Midbrain (tissue), 1 donor: Measurements from ENCODE around the gene CHST1.

Experiments
- DNase-seq: peaks from one replicate; lab custom pipeline; 2025; lab: John Stamatoyannopoulos, UW

Gene CHST1

DNA sequence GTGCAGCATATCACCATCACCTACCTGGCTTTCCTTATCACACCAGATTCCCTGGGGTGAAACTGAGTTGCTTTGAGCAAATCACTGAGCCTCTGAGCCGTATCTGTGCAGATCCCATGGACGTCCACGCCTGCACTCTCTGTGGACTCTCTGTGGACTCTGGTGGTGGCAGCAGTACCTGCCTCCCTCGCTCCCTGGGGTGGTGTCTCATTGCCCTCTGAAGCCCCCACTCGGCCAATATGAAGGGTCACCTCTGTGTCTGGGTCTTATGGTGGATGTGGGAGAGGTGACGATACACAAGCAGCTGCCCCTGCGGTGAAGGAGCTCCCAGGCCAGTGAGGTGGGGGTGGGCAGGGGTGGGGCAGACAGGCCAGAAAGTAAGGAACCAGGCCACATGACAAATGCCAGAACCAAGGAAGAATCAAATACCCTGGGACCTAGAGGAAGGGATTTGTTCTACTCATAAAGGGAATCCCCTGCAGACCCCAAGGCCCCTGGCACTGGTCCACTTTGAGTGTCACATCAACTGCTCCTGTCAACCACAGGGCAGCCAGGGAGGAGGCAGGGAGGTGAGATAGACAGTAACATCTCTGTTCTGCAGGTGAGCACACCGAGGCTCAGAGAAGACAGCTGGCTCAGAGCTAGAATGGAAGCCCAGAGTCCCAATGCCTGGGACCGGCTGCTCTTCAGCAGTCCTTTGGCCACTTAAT, 9.2 kb upstream of the CHST1 start:
- DNase-seq, result no peak

DNA sequence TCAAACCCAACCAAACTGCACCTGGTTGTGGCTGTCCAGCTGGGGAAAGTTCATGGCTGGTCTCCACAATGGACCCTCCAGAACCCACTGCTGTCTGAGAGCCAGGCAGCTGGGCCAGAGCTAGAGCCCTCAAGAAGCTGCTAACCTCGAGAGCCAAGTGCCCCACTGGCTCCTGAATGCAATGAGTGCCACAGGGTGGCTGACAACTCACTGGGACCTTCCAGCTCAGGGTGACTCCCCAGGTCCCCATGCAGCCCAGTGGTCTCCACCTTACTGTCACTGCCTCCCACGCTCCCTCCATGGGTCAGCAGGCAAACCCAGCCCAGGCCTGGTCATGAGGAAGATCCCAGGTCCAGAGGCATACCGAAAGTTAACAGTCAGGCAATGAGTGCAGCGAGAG, 8.0 kb upstream of the CHST1 start:
- no peak for DNase-seq

DNA sequence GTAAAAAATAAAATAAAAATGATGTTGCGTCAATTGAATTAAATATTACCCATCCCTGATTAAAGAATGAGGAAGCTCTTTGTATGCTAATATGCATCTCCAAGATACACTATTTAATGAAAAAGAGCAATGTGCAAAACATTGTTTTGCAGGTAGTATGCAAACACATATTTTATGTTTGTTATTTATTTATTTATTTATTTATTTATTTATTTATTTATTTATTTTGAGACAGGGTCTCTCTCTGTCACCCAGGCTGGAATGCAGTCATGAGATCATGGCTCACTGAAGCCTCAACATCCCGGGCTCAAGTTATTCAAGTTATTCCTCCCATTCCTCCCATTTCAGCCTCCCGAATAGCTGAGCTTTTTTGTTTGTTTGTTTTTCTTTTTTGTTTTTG, 7.2 kb upstream of the CHST1 start:
- DNase-seq, result no peak

DNA sequence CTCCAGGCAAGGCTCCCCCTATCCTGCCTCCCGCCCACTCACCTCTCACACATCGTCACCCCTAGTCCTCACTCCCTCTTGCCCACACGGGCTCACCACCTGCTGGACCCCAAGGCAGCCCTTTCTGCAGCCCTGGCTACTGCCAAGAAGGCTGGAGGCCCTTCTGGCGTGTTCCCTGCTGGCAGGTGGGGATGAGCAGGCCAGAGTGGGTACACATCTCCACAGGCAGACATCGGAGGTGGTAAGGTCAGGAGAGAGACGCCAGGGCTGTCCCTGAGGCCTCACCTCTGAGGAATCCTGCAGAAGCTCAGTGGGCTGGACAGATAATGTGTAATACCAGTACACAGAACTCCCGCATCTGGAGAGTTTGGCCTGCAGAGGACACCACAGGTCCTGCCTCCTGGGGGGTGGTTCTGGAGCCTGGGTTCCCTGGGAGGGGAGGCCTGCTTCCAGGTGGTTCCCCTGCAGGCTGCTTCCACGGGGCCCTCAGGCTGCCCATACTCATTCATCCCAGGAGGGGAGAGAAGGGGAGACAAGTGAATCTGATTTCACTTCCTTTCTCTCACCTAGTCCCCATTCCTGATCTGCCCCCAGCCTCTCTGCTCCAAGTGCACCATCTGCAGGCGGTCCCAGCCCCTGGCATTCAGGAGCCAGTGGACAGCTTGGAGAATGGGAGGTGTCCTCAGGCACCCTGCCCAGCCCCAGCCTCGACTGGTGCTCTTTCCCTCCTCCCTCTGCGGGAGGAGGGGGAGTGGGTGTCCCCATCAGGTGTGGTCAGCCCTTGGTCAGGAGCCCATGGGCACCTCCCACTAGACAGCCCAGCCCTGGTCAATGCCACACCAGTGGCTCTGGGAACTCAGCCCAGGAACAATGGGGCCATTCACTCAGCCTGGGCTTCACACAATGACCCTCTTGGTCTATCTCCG, 6.1 kb upstream of the CHST1 start:
- DNase-seq, result peak; percentile 89

DNA sequence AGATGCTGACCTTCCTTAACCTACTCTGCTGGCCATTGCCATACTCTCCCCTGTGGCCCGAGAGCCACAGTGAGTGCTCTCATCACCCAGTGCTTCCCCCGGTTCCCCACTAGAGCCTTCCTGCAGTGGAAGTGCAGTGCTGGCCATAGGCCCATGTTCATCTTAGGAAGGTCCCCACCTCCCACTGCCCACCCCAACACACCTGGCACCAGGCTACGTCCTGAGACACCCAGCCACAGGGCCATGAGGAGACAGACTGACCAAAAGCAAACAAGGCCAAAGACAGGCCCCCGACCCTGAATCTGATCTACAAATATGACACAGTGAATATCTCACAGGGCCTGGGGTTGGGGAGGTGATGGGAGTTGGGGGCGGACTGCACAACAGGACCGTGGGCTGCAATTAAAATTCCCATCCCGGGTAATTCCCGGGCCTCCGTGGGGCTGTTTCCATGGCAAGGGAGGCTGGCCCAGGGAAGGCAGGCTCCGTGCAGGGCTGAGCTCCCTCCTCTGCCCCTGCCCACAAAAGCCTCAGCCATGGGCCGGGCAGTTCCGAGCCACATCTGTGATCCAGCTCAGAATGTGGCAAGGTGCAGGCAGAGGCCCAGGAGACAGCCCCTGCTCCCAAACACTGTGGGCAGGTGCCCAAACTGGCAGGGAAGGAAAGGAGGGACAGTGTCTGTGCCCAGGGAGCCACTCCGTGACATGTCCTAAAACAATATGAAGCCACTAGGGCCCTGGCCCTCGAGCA, 5.1 kb upstream of the CHST1 start:
- no peak for DNase-seq

DNA sequence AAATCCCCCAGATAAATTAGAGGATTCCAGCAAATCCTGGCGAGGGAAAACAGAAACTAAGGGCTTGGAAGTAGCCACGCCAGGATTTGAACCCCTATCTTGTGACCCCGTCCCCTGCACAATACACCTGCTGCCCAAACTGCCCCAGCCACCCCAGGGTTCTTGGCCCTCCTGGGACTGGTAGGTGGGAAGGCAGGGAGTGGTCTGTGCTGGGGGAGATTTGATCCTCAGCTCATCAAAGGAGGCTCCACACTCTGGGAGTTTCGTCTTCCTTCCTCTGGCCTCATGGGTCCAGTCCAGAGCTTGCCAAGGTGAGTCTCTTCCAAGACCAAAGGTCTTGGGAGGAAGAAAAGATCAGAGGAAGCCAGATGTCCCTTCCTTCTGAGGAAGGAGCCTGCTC, 4.5 kb upstream of the CHST1 start:
- DNase-seq, result no peak

DNA sequence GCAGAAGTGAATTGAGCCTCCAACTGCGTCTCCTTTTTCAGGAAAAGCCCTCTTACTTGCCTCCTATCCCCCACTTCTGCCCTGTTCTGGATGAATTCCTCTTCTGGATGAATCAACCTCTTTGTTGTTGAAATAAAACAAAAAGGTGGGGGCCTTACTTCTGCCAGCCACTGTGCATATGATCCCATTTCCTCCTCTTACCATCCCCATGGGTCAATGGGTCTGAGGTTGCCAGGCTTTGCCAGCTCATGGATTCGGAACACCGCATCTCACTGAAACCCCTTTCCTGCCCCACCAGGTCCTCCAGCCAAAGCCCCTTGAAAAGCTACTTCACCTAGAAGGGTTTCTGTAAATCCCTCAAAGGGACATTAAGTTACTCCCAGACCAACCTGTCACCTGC, 3.7 kb upstream of the CHST1 start:
- DNase-seq, result no peak

DNA sequence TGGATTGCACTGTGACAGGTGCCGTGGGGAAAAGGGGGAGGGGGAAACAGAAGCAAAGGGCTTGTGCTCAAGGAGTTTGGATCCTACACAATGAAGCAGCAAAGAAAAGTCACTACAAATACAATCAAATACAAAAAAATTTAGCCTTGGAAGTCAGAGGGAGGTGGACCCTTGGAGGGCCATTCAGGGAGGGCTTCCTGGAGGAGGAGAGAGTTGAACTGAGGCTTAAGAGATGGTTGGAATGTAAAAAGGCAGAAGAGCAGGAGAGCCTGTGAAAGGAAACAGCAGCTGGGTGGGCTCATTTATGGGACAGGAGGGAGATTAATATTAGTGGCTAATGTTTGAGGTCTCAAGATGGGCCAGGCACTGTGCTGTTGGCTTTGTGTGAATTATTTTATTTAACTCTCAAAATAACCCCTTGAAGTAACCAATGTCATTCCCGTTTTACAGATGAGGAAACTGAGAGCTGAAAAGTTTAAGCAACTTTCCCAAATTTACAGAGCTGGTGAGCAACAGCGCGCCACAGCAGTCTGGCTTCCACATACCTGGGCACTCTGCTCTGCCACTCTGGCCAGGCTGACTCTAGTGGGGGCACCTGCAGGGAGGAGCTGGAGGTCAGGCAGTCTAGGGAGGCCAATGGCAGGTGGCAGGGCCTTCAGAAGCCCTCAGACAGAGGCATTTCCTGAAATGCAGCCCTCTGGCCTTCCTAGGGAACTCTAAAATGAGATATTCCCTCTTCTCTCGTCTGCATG, 2.7 kb upstream of the CHST1 start:
- no peak for DNase-seq

DNA sequence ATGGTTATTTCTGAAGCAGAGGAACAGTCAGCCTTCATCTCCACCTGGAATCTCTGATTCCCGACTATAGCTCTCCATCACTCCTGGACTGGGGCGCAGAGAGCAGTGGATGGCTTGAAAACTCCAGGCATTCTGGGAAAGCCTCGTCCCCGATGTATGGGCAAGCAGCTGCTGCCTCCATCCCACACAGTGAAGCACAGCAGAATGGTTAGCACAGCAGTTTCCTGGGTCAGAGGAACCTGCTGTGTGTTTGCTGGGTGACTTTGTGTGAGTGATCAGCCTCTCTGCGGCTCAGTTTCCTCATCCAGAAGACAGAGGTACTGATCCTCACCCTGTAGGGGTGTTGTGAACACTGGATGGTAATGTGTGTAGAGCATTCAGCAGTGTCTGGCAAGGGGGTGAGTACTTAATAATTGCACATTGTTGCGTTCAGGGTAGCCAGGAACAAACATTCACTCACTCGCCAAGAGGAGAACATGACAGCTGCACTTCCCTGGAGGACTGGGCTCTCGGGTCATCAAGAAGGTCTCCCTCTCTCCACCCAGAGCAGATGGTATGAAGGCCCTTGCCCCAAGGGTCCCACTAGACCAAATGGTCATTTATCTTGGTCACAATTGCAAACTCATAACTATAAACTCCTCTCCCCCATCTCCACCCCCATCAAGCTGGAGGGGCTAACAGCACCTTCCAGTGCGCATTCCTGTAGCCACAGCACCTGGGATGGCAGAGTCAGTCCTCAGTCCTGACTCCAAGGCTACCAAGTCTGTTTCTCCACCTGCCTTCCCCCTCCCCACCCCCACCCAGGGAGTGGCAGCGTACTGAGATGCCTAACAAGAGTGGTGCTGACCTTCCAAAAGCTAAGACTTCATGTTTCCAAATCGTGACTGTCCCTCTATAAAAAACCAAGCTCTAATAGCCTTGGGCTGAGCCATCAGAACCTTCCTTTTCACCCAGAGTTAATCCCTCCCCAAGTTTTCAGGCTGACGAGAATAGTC, 1.5 kb upstream of the CHST1 start:
- DNase-seq, result no peak

DNA sequence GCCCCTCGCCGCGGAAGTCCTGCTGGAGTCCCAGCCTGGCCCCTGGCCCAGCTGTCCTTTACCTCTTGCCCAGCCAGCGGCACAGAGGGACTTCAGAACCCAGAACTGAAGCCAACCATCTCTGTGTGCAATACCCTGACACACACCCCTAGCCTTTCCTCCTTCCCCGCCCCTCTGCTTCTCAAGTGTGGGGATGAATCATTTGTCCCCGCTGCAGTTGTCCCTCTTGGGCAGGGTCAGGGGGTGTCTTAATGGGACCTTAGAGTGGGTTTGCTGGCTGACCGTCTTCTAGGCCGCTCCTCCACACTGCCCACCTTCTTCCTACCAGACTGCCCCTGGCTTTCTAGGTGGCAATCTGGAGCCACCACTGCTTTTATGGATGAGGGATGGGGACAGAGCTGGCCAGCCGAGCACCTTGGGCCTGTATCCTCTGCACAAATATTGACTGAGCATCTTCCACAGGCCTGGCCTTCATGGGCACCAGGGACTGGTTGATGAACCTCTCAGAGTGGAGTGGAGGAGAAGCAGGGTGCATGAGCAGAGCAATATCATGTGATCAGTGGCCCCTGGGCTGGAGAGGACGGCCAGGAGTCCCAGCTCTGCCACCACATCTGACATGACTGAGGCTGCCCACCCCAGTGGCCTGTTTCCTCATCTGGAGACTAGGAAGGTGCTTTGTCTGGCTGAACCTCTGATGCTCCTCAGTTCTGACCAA, 668 bp upstream of the CHST1 start:
- DNase-seq, result no peak

DNA sequence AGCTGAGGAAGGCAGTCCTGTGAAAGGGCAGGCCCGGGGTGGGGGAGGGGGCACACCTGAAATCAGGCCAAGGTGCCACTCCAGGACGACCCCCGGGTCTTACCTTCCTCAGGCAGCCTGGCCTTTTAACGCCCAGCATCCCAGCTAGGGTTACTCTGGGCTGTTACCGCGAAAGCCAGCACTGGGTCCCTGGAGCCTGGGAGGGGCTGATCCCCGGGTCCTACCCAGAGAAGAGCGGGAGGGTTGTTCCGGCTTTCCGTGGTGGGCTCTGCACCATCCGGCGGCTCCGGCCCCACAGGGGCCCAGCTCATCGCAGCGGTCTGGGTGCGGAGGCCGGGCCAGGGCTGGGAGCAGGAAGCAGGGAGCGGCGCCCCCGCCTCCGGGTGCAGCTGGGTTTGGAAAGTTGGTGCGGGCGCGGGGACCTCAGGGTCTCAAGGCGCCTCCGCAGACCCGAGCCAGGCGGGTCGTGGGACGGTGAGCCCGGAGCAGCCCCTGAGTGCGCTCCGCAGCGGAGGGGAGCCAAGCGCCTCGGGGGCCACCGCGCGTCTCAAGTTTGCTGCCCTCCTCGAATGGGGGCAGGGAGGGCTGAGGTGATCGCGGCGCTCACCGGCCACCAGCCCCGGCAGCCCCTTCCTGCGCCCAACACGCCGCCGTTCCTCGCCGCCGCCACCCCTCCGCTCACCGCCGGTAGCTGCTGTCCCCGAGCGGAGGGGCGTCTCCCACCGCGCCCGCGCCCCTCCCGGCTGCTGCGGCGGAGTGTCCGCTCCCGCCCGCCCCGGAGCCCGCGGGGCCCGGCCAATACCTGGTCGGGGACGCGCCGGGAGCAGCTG, 831 bp downstream of the CHST1 start:
- DNase-seq, result no peak

DNA sequence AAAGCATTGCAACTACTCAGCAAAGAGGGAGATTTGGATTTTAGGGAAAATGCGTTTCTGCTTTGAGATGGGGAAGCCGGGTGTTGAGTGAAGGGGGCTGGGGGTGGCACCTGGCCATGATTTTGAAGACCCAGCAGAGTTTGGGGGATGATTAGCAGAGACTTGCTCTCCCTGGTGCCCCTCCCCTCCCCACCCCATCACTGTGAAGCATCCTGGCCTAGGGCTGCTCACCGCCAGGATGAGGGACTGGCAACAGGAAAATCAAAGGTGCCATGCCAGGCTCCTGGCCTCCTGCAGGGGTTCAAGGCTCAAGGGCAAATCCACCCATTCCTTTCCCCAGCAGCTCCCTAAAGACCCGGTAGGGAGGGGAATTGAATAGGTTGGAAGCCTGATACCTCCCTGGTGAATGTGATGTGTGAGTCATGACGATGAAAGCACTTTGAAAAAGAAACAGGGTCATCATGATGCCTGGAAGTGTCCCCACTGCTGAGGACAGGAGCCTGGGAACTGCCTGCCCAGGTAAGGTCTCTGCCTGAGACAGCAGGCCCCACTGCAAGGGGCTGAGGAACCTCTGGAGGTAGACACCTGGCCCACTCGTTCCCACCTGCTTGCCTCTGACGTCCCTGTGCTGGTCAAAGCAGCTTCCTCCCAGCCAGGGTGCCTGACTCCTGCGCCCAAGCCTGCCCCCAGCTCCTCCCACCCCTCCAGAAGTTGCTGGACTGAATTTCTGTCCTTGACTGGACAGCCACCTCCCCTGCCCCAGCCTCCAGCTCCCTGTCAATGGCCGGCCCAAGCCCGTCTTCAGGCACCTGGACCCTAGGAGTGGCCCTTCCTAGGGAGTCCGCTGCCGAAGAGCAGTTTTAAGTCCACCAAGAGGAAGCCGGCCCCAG, 1.7 kb downstream of the CHST1 start:
- DNase-seq, result no peak

DNA sequence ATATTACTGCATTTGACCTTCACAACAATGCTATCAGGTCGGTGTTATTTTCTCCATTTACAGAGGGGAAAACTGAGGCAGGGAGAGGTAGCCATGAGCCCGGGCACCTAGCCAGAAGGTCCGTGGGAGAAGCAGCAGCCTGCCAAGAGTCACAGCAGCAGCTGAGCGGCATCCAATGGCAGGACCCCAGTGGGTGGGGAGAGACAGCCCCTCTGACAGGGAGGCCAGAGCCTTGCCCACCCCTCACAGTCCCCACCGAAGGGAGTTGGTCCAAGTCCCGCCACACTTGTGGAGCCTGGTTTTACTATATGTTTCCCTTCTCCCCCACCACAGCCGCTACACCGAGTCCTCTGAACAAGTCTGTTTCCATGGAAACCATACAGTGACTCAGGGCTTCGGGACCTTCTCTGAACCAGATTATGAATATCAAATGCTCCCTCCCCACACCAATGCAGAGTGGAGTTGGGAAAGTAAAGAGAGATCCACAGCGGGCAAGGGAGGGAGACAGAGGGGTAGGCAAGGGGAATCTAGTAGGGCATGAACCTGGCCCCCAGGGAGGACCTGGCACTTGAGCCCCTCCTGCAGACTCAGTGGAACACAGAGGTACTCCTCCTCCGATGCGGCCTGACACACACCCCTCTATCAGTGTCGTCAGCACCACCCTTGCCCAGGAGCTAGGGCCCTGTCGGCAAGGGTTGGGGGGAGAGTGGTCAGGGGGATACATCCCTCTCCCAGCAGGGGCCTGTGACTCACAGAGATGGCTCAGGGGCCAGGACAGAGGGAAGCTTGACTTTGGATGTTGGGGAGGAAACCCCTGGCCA, 2.5 kb downstream of the CHST1 start:
- no peak for DNase-seq

DNA sequence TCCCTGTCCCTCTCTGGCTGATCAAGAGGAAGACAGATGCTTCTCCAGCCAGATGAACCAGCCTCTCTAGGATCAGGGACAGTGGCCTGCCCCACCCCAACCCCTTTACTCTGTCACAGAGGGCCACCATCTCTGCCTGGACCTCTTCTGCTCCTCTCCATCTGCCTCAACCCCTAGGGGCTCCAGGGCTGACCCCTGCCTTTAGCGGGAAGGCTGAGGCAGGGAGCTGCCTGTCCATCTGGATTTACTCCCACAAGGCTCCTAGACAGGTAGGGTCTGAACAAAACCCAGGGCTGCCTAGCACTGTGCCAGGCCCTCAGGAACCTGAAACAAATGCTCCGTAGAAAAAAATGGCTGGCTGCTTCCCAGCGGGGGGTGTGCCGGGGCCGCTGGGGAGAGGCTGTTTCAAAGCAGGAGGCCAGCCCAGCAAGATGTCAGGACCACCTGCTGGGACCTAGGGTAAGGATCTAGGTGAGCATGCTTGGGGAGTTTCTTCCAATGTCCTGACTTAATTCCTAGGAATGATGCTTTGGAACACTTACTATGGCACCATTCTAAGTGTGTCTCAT, 3.2 kb downstream of the CHST1 start:
- DNase-seq, result no peak

DNA sequence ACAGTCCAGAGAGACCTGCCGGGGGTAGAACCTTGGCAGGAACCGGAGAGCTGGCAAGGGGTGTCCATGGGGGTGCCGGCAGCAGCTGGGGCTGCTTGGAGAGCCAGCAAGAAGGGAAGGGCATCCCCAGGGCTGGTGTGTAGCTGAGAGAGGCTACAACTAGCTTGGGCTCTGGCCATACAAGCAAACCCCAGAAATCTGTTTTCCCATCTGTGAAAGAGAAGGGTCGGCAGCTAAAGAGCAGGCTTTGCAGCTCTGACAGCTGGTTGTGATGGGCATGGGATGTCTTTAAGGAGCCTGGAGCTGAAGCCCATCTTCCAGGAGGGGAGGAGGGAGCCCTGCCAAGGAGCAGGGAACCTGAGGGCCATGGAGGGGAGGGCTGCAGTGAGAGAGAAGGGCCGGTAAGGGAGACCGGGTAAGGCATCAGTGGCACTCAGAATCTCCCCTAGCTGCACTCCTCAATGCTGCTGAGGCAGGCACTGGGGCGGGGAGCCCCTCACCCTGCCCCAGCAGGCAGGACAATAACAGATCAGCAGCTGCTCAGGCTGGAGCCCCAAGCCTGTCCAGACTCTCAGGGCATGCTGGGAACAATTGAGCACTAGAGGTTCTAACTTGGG, 3.9 kb downstream of the CHST1 start:
- DNase-seq, result no peak

DNA sequence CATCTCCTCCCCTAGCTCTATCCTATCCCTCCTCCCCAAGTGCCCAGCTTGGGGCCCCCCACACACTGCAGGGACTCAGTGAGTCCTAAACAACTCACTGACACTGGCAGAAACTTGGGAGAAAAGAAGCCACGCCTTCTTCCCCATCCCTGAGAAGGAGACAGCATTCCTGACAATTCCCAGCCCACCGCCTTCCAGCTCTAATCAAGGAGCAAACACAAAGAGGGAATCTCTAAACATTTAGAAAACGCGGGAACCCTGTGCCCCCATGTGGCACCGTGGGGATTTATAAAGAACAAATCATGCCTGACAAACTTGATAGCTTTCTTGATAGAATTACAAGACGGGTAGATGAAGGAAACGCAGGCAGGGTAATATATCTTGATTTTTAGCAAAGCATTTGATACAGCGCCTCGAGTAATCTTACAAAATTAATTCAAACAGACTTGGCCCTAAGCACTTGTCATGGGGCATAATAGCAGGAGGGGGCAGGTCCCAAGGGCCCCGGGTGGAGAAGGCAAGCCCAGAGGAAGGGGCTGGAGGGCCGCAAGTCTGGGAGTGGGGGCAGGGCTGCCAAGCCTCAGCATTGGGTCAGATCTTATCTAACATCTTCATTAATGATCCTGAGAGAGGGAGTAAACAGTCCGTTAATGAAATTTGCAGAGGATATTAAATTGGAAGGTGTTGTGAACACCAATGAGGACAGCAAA, 4.5 kb downstream of the CHST1 start:
- no peak for DNase-seq
